H7 (cell line): ENCODE data around the gene MED17. TPM values are rescaled to one million over a fixed set of nuclear protein-coding genes. Genes with fewer than 3 reads are reported as not detected.
"Not testable (repeated sequence)": the region's sequence is repeated elsewhere in the genome, so short reads cannot be mapped to it uniquely, and the experiment has no call there.

Experiments
- DNase-seq: peaks from one replicate; pipeline ENCODE4 v3.0.0; 2012
- H3K27me3 ChIP-seq: 2 replicates; pipeline ENCODE4 v1.6.0; 2011; ENCODE audit warnings: mild to moderate bottlenecking, low read length; ENCODE audit not compliant: control insufficient read depth, insufficient read depth
- H3K36me3 ChIP-seq: replicated peaks from 2 replicates; pipeline ENCODE4 v1.5.1; 2011; ENCODE audit warnings: low read length; ENCODE audit not compliant: control insufficient read depth, insufficient read depth
- H3K4me3 ChIP-seq: 2 replicates; pipeline ENCODE4 v1.5.1; 2011; ENCODE audit warnings: low read depth, mild to moderate bottlenecking, control low read depth, low read length, moderate library complexity; ENCODE audit not compliant: insufficient read depth
- total RNA-seq: library from RNA; depleted of rRNA; stranded (reverse); fragments of >200 nt; shearing (Covaris generic); gene quantifications from 2 replicates; pipeline ENCODE4 v1.2.3, GENCODE V29; 2014

Gene MED17
- total RNA-seq, 1 experiment from 2014 or later = 24.5 TPM

DNA sequence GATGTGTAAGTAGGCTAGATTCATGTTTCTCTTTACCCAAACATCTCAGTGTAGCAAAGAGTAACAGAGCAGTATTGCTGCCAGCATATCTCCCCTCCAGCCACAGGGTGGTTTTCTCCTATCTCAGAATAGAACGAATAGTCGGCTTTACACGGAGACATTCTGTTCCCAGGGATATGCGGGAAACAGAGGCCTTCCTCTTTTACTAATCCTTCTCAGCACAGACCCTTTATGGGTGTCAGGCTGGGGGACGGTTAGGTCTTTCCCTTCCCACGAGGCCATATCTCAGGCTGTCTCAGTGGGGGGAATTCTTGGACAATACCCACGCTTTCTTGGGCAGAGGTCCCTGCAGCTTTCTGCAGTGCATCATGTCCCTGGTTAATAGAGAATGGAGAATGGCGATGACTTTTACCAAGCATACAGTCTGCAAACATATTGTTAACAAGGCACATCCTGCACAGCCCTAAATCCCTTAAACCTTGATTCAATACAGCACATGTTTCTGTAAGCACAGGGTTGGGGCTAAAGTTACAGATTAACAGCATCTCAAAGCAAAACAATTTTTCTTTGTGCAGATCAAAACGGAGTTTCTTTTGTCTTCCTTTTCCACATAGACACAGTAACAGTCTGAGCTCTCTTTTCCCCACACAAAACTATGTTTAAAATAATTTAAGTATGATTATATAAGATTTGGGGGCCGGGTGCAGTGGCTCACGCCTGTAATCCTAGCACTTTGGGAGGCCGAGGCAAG, 38.9 kb upstream of the MED17 start:
- not testable (repeated sequence) for H3K27me3 ChIP-seq, H3K36me3 ChIP-seq, H3K4me3 ChIP-seq, DNase-seq

DNA sequence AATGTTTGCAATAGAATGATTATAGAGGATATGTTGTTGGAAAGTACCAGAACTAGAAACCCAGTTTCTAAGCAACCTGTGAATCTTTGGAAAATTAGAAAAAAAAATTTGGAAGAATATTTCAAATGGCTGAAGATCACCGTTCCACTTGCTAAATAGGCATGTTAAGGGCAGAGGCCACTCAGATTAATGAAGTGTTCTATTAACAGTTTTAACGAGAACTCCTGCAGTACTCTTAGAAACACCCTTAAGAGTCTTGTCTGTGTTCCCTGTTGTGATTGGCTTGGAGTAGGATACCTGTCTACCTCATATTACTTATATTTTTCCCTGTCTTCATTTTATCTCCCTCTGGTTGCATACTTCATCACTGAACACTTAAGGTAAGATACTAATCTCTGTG, 38.0 kb upstream of the MED17 start:
- H3K4me3 ChIP-seq = no peak overlapping the region
- no peaks in the 10 kb centered on the region for H3K27me3 ChIP-seq
- H3K36me3 ChIP-seq = no peaks in the 10 kb centered on the region; the same call in 1 of the 2 replicates
- no peak for DNase-seq

DNA sequence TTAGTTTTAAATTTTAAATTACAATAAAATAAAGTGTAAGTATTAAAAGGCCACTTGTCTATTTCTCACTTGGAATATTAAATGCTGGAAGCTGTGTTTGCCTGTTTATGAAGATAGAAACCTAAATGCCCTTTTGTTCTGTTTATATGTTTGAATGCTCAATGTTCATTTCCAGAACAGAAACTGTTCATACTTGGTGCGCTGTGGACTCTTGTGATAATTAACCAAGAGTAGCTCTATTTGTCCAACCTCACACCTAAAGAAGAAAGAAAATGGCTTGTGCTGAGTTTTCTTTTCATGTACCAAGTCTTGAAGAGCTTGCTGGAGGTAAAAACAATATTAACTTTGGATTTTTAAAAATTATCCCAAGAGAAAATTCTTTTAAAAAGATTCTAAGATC, 37.0 kb upstream of the MED17 start:
- Histone ChIP-seq H3K36me3 (no peaks in the 10 kb centered on the region; the same call in 1 of the 2 replicates), H3K4me3 (no peak overlapping the region), H3K27me3 (no peaks in the 10 kb centered on the region)
- no peak for DNase-seq

DNA sequence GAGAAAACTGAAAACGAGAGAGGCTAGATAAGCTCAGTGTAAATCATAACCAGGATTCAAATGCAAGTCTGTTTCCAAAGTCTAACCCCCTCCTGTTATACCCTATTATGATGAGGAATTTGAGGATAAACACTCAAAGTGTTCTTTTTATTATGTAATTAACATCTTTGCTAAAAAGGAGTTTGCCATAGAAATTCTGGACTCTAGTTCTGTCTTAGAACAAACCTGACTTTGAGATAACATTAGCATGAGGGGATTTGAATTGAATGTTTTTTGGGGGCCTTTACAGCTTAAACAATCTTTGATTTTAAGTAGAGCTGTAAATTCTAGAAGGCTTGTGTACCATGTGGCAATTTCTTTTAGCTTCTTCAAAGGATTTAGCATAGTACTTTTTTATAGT, 33.1 kb upstream of the MED17 start:
- DNase-seq = no peak
- no peak overlapping the region for H3K4me3 ChIP-seq
- H3K27me3 ChIP-seq = no peaks in the 10 kb centered on the region
- peaks cover 1% of the 10 kb centered on the region; the same call in 1 of the 2 replicates for H3K36me3 ChIP-seq

DNA sequence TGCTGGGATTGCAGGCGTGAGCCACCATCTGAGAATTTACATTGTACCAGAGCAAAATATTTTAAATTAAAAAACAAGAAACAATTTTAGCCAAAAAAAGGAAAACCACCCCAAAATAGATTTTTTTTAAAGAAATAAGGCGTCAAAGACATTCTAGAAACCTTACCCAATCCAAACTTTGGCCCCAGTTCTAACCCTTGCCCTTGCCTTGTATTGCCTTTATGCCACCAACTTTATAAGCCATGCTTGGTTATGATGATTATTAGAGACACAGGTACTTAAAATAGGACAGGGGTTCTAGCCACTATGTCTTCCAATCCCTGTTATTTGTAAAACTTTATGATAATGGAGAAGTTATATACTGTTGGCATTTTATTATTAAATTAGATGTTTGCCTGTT, 30.8 kb upstream of the MED17 start:
- H3K27me3 ChIP-seq = no peaks in the 10 kb centered on the region
- no peak for DNase-seq
- H3K36me3 ChIP-seq = peaks cover 3% of the 10 kb centered on the region
- H3K4me3 ChIP-seq = no peak overlapping the region

DNA sequence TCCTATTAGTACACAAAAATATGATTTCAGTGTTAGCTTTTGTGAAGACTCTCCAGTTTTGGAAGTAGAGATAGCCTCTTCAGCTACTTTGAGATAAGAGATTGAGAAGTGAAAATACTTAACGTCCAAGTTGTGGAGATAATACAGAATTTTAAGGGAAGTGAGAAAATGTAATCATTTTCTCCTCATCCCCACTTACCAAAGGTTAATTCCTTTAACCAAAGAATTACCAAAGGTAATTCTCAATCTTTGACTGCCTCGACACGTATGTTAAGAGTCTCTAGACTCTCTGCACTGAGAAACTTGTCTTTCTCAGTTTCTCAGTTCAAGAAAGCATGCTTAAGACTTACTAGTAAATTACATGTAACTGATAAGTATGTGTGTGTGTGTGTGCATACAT, 27.3 kb upstream of the MED17 start:
- Histone ChIP-seq H3K36me3 (peaks cover 4% of the 10 kb centered on the region), H3K27me3 (no peaks in the 10 kb centered on the region), H3K4me3 (no peak overlapping the region)
- no peak for DNase-seq

DNA sequence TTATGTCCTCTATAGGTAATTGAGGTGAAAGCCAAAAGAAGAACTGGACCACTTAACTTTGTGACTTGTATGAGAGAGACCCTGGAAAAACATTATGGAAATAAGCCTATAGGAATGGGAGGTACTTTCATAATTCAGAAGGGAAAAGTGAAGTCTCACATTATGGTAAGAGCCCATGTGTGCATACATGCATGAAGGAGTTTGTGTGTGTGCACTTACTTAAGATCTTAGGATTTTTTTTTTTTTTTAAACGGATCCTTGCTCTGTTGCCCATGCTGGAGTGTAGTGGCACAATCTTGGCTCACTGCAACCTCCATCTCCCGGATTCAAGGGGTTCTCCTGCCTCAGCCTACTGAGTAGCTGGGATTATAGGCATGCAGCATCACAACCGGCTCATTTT, 26.8 kb upstream of the MED17 start:
- no peaks in the 10 kb centered on the region for H3K27me3 ChIP-seq
- no peak for DNase-seq
- no peak overlapping the region for H3K4me3 ChIP-seq
- H3K36me3 ChIP-seq = peaks cover 4% of the 10 kb centered on the region

DNA sequence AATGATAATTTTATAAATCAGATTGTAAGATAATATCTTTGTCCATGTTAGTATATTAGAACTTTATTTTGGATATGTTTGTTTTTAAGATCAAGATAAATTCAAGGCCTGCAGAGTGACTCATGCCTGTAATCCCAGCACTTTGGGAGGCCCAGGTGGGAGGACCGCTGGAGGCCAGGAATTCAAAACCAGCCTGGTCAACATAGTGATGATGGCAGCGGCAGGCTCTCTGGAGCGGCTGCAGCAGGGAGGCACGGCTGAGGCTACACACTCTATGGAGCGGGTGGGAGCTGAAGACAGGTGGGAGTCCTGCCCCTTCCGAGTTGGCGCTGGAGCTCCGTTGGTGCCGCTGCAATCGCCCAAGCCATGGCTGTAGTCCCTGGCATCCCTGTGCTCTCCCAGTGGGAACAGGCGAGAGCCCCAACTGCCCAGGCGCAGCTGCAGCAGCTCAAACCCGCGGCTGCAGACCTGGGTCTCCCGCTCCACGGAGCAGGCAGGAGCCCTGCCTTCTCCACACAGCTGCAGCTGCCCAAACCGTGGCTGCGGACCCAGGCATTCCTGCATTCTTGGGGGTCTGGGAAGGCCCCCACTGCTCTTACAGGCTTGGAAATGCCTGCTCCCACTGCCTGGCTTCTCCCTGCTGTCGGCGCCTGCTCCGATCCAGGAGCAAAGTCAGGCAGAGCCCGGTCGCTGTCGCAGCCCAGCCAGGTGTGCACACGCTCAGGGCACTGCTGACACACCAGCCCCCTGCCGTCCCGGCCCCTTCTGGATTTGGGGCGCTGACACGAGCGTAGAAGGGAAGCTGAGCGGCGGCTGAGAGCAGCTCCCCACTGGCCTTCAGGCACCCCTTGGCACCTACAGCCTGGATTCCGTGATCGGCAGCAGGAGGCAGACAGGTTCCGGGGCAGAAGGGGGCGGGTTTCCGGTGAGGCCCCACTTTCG, 25.9 kb upstream of the MED17 start:
- Histone ChIP-seq H3K36me3 (peaks cover 4% of the 10 kb centered on the region), H3K27me3 (no peaks in the 10 kb centered on the region), H3K4me3 (no peak overlapping the region)
- DNase-seq = no peak

DNA sequence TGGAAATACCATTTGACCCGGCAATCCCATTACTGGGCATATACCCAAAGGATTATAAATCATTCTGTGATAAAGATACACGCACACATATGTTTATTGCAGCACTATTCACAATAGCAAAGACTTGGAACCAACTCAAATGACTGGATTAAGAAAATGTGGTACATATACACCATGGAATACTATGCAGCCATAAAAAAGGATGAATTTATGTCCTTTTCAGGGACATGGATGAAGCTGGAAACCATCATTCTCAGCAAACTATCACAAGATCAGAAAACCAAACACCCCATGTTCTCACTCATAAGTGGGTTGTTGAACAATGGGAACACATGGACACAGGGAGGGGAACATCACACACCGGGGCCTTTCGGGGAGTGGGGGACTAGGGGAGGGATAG, 25.0 kb upstream of the MED17 start:
- H3K36me3 ChIP-seq, H3K4me3 ChIP-seq, H3K27me3 ChIP-seq, DNase-seq: not testable (repeated sequence)

DNA sequence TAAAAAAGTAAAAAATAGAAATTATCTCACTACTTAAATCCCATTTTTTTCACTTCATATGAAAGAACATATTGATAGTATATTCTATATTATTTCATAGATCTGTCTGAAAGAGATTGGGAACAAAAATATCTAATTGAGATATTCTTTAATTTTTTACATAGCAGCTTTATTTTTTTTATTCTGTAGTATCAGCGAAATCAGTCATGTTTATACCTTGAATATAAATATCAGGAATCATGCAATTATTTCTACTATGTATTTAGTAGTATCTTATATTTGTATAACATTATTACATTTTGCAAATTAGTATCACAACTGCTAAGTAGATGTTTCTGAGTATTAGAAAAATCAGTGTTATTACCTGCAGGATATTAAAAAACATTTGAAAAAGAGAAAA, 22.2 kb upstream of the MED17 start:
- Histone ChIP-seq H3K27me3 (no peaks in the 10 kb centered on the region), H3K4me3 (no peak overlapping the region), H3K36me3 (peaks cover 3% of the 10 kb centered on the region)
- DNase-seq = no peak

DNA sequence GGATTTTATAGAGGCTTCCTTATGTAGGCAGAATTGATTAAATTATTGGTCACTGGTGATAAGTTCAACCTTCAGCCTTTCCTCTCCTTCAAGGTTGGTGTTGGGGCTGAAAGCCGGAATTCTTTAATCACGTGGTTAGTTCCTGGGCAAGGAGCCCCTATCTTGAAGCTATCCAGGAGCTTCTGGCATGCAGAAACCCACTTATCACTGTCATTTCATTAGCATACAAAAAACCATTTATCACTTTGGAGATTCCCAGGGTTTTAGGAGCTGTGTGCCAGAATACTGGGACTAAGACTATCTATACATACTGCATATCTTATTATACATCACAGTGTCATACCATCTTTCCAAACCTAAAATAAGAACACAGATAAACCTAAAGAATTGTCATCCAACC, 18.5 kb upstream of the MED17 start:
- no peak overlapping the region for H3K4me3 ChIP-seq
- H3K27me3 ChIP-seq = no peaks in the 10 kb centered on the region
- DNase-seq = no peak
- H3K36me3 ChIP-seq = no peaks in the 10 kb centered on the region; the same call in none of the 2 replicates

DNA sequence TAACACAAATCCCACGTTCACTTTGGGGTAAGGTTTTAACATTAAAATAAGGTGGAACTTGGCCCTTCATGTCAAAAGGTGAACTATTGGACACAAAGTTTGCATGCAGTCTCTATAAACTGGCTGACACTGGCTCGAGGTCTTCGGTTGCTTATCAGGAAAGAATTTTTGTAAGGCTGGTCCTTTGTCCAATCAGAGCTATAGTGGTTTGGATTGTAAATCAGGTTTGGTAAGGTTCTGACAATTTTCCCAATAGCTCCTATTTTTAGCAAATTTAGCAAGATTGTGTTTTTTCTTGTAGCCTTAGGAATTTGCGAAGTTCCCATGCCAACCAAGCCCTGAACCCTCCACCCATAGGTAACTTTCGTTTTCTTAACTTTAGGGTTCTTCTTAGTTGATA, 17.6 kb upstream of the MED17 start:
- Histone ChIP-seq H3K36me3 (no peaks in the 10 kb centered on the region; the same call in 1 of the 2 replicates), H3K27me3 (no peaks in the 10 kb centered on the region), H3K4me3 (no peak overlapping the region)
- no peak for DNase-seq

DNA sequence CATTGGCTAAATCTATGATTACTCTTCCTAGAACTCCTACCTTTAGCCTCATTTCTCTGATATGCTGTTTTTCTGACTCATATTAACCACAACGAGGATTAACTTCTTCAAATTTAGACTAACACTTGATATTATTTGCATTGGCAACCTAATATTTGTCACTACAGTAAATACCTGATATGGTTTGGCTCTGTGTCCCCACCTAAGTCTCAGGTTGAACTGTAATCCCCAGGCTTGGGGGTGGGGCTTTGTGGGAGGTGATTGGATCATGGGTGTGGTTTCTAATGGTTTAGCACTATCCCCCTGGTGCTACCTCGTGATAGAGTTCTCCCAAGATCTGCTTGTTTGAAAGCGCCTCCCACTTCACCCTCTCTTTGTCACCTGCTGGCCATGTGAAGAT, 17.1 kb upstream of the MED17 start:
- no peaks in the 10 kb centered on the region for H3K27me3 ChIP-seq
- no peaks in the 10 kb centered on the region; the same call in 1 of the 2 replicates for H3K36me3 ChIP-seq
- no peak overlapping the region for H3K4me3 ChIP-seq
- no peak for DNase-seq

DNA sequence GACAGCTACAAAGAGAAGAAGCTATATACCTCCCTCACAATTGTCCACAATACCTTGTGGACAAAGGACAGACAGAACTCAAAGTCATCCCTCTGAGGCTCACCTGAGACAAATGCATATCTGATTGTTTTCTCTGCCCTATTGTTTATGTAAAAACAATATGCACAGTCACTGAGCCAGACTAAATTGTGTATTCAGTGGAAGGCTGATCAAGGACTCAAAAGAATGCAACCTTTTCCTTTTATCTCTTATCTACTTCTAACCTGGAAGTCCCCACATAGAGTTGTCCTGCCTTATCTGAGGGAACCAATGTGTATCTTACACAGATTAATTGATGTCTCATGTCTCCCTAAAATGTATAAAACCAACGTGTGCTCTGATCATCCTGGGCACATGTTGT, 13.9 kb upstream of the MED17 start:
- H3K36me3 ChIP-seq = no peaks in the 10 kb centered on the region
- H3K27me3 ChIP-seq = no peaks in the 10 kb centered on the region
- DNase-seq = no peak
- no peak overlapping the region for H3K4me3 ChIP-seq

DNA sequence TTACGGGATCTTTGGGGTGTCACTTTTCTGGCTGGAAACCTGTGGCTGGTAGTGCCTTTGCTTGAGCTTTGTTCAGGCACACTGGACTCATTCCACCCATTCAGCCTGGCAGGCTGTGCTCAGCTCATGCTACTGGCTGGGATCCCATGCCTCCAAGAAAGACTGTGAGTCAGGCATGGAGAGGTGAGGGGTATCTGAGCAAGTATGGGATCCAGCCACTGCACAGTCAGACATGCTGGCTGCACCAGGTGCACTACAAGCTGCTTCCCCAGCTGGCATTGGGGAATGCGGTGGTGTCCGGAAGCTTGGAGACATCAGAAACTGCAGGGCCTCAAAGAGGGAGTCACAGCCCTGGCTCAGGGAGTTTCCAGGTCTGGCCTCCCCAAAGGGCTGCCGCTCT, 12.0 kb upstream of the MED17 start:
- Histone ChIP-seq H3K4me3 (no peak overlapping the region), H3K36me3 (no peaks in the 10 kb centered on the region), H3K27me3 (no peaks in the 10 kb centered on the region)
- DNase-seq = no peak
